Activated CD8-positive, alpha-beta memory T cell treated with anti-CD3 and anti-CD28 coated beads, Interleukin-2, amount 10 ng/mL, durations not matched to agents 7 days and 5 days (primary cell): ENCODE results near the gene NKX2-1. TPM values are rescaled to one million over a fixed set of nuclear protein-coding genes. Genes with fewer than 3 reads are reported as not detected.
A peak's percentile ranks its signal among the peaks of the same experiment; 100 is the strongest.
"Not testable (repeated sequence)": the region's sequence is repeated elsewhere in the genome, so short reads cannot be mapped to it uniquely, and the experiment has no call there.

ENCODE experiments used
- ATAC-seq: fragments of 150-1000 bp; cut with Tn5 transposase; one replicate; pipeline ENCODE4 v1.10.0; 2021; ENCODE audit warnings: moderate library complexity
- CTCF ChIA-PET: fragments of 350-600 bp; sonication (Branson Sonifier 250); formaldehyde crosslinking; loops from one replicate; lab custom pipeline; 2021; ENCODE audit warnings: antibody characterized with exemption; lab: Charles Lee
- DNase-seq: peaks from one replicate; pipeline ENCODE4 v3.0.0-alpha.2; 2020
- H3K27ac Mint-ChIP-seq: one replicate; pipeline ENCODE4 v1.8.0; 2021; ENCODE audit warnings: mild to moderate bottlenecking, mixed read lengths
- H3K27me3 Mint-ChIP-seq: one replicate; pipeline ENCODE4 v1.8.0; 2021; ENCODE audit warnings: mixed read lengths
- H3K36me3 Mint-ChIP-seq: one replicate; pipeline ENCODE4 v1.8.0; 2021; ENCODE audit warnings: mild to moderate bottlenecking, mixed read lengths
- H3K4me1 Mint-ChIP-seq: one replicate; pipeline ENCODE4 v1.8.0; 2021; ENCODE audit warnings: mixed read lengths
- H3K4me3 Mint-ChIP-seq: one replicate; pipeline ENCODE4 v1.8.0; 2021; ENCODE audit warnings: mild to moderate bottlenecking, moderate library complexity, mixed read lengths
- H3K9me3 Mint-ChIP-seq: one replicate; pipeline ENCODE4 v1.8.0; 2022; ENCODE audit warnings: low read depth, mixed read lengths
- total RNA-seq, 2 experiments: library from RNA; stranded (reverse); gene quantifications; one replicate each; pipeline ENCODE4 v1.2.3, GENCODE V29; 2021

NKX2-1 gene
- not detected for total RNA-seq

GRCh38 chr14:36519431-36520321 is at the start of gene NKX2-1:
TSS of gene NKX2-1 (minus strand) at chr14:36520232. CDS start at chr14:36520129, 103 bp downstream.
- H3K9me3 Mint-ChIP-seq = no peaks in the 10 kb centered on the region
- peak within 1 kb of the TSS; percentile 66 for H3K27ac Mint-ChIP-seq
- no peaks in the 10 kb centered on the region for H3K36me3 Mint-ChIP-seq
- peaks cover 6% of the 10 kb centered on the region for H3K4me1 Mint-ChIP-seq
- ATAC-seq (no peak), DNase-seq (no peak)
- CTCF ChIA-PET = no interaction called here
- H3K27me3 Mint-ChIP-seq = peaks cover 88% of the 10 kb centered on the region
- no peak within 1 kb of the TSS for H3K4me3 Mint-ChIP-seq

GRCh38 chr14:36556811-36557433 is 36.9 kb upstream of the NKX2-1 start:
- CTCF ChIA-PET = interaction anchor here (0.6 to 1.2 kb wide), 2 partner anchors 487 to 584 kb away, joined by 4 read pairs; no protein-coding TSS in a partner anchor
- no peak overlapping the region for H3K4me3 Mint-ChIP-seq
- ATAC-seq = no peak
- no peaks in the 10 kb centered on the region for H3K36me3 Mint-ChIP-seq
- no peak overlapping the region for H3K27ac Mint-ChIP-seq
- H3K4me1 Mint-ChIP-seq = no peaks in the 10 kb centered on the region
- H3K27me3 Mint-ChIP-seq = peaks cover 12% of the 10 kb centered on the region
- no peaks in the 10 kb centered on the region for H3K9me3 Mint-ChIP-seq
- DNase-seq = no peak

GRCh38 chr14:36555998-36556743 is 36.1 kb upstream of the NKX2-1 start:
- Mint-ChIP-seq H3K9me3 (no peaks in the 10 kb centered on the region), H3K27me3 (peaks cover 7% of the 10 kb centered on the region), H3K36me3 (no peaks in the 10 kb centered on the region), H3K27ac (no peak overlapping the region), H3K4me3 (no peak overlapping the region), H3K4me1 (no peaks in the 10 kb centered on the region)
- ATAC-seq (no peak), DNase-seq (no peak)
- CTCF ChIA-PET = interaction anchor here (1.0 to 3.6 kb wide), 3 partner anchors 49 to 594 kb away, joined by 3 to 18 read pairs (median 4); no protein-coding TSS in a partner anchor

- no peaks in the 10 kb centered on the region for H3K9me3 Mint-ChIP-seq
- DNase-seq = no peak
- ATAC-seq = no peak
Observed at GRCh38 chr14:36553656-36554260, 33.7 kb upstream of the NKX2-1 start.

GRCh38 chr14:36550899-36551298 is 30.9 kb upstream of the NKX2-1 start:
- CTCF ChIA-PET = no interaction called here
- H3K4me3 Mint-ChIP-seq = no peak overlapping the region
- no peak for DNase-seq

More at GRCh38 chr14:36553656-36554260, 33.7 kb upstream of the NKX2-1 start:
- no peaks in the 10 kb centered on the region for H3K4me1 Mint-ChIP-seq
- peaks cover 2% of the 10 kb centered on the region for H3K27me3 Mint-ChIP-seq
- H3K4me3 Mint-ChIP-seq = no peak overlapping the region
- H3K27ac Mint-ChIP-seq = no peak overlapping the region
- CTCF ChIA-PET = interaction anchor here (0.7 to 3.6 kb wide), 15 partner anchors 12 to 674 kb away, joined by 3 to 18 read pairs (median 4); no protein-coding TSS in a partner anchor
- H3K36me3 Mint-ChIP-seq = no peaks in the 10 kb centered on the region

GRCh38 chr14:36544280-36544679 is 24.2 kb upstream of the NKX2-1 start:
- H3K4me3 Mint-ChIP-seq, CTCF ChIA-PET, H3K4me1 Mint-ChIP-seq, H3K27ac Mint-ChIP-seq, H3K9me3 Mint-ChIP-seq, ATAC-seq, DNase-seq, H3K36me3 Mint-ChIP-seq: not testable (repeated sequence)
- H3K27me3 Mint-ChIP-seq = peaks cover 12% of the 10 kb centered on the region

More at GRCh38 chr14:36550899-36551298, 30.9 kb upstream of the NKX2-1 start:
- Mint-ChIP-seq H3K36me3 (no peaks in the 10 kb centered on the region), H3K27me3 (peaks cover 4% of the 10 kb centered on the region), H3K27ac (no peak overlapping the region), H3K9me3 (no peaks in the 10 kb centered on the region), H3K4me1 (no peaks in the 10 kb centered on the region)
- ATAC-seq = no peak

GRCh38 chr14:36538051-36538450 is 18.0 kb upstream of the NKX2-1 start:
- CTCF ChIA-PET = interaction anchor here (1.2 kb wide), 1 partner anchor 16 kb away, joined by 3 read pairs; no protein-coding TSS in a partner anchor
- peaks cover 21% of the 10 kb centered on the region for H3K27me3 Mint-ChIP-seq
- H3K9me3 Mint-ChIP-seq = no peaks in the 10 kb centered on the region
- no peak overlapping the region for H3K4me3 Mint-ChIP-seq
- no peak for DNase-seq
- no peaks in the 10 kb centered on the region for H3K36me3 Mint-ChIP-seq
- ATAC-seq = no peak
- no peak overlapping the region for H3K27ac Mint-ChIP-seq
- H3K4me1 Mint-ChIP-seq = no peaks in the 10 kb centered on the region

- Mint-ChIP-seq H3K36me3 (peaks cover 2% of the 10 kb centered on the region), H3K27me3 (peaks cover 59% of the 10 kb centered on the region), H3K9me3 (no peaks in the 10 kb centered on the region), H3K4me1 (no peaks in the 10 kb centered on the region), H3K4me3 (no peak overlapping the region), H3K27ac (no peak overlapping the region)
- DNase-seq (no peak), ATAC-seq (no peak)
- CTCF ChIA-PET = no interaction called here
Observed at GRCh38 chr14:36529062-36529461, 9.0 kb upstream of the NKX2-1 start.

- CTCF ChIA-PET = interaction anchor here (1.2 kb wide), 1 partner anchor 457 kb away, joined by 4 read pairs; no protein-coding TSS in a partner anchor
- peaks cover 85% of the 10 kb centered on the region for H3K27me3 Mint-ChIP-seq
- H3K4me1 Mint-ChIP-seq = peaks cover 3% of the 10 kb centered on the region
- no peak overlapping the region for H3K4me3 Mint-ChIP-seq
- DNase-seq (no peak), ATAC-seq (no peak)
- H3K9me3 Mint-ChIP-seq = no peaks in the 10 kb centered on the region
- no peak overlapping the region for H3K27ac Mint-ChIP-seq
- H3K36me3 Mint-ChIP-seq = peaks cover 2% of the 10 kb centered on the region
Observed at GRCh38 chr14:36525746-36526099, 5.7 kb upstream of the NKX2-1 start.

- CTCF ChIA-PET = interaction anchor here (1.1 to 1.2 kb wide), 2 partner anchors 33 to 456 kb away, joined by 3 to 4 read pairs; no protein-coding TSS in a partner anchor
- Mint-ChIP-seq H3K27me3 (peaks cover 87% of the 10 kb centered on the region), H3K27ac (no peak overlapping the region), H3K4me1 (peaks cover 4% of the 10 kb centered on the region), H3K4me3 (no peak overlapping the region), H3K36me3 (peaks cover 2% of the 10 kb centered on the region), H3K9me3 (no peaks in the 10 kb centered on the region)
- no peak for DNase-seq
- no peak for ATAC-seq
Observed at GRCh38 chr14:36524874-36525745, 5.1 kb upstream of the NKX2-1 start.

- H3K27ac Mint-ChIP-seq = no peak overlapping the region
- ATAC-seq (no peak), DNase-seq (no peak)
- H3K4me1 Mint-ChIP-seq = peaks cover 6% of the 10 kb centered on the region
- H3K27me3 Mint-ChIP-seq = peaks cover 93% of the 10 kb centered on the region
- CTCF ChIA-PET = interaction anchor here (1.1 kb wide), 1 partner anchor 34 kb away, joined by 3 read pairs; no protein-coding TSS in a partner anchor
- H3K4me3 Mint-ChIP-seq = no peak overlapping the region
- no peaks in the 10 kb centered on the region for H3K9me3 Mint-ChIP-seq
- peaks cover 2% of the 10 kb centered on the region for H3K36me3 Mint-ChIP-seq
Observed at GRCh38 chr14:36524220-36524837, 4.3 kb upstream of the NKX2-1 start.
